Measurements from ENCODE around the gene TBL1X.
A peak's percentile ranks its signal among the peaks of the same experiment; 100 is the strongest.
"Not testable (repeated sequence)": the region's sequence is repeated elsewhere in the genome, so short reads cannot be mapped to it uniquely, and the experiment has no call there.

The TBL1X gene

DNA sequence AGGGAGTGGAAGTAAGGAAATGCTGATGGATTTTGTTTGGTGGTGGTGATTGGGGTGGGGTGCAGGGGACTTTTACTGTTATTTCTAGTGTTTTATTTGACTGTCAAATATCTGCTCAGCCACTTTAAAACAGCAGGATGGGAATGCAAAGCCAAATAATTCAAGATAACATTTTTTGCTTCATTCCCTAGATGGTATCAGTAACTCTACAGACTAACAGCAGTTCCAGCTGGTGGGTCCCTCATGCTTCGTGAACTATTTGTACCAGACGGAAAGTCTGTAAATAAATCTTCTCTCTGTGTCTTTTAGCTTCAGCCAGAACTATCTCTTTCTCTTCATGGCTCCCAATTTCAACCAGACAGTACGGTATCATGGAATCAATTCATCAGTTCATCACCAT is 273.3 kb downstream of the TBL1X start:
- in situ Hi-C loops (cut with MboI; ENCODE audit: low sequenced_read_pairs): no loop called here
- Histone ChIP-seq H3K36me3 (replicated peaks) (no peaks in the 10 kb centered on the region), H3K27me3 (ENCODE audit: low read depth) (no peaks in the 10 kb centered on the region), H3K4me3 (no peak overlapping the region), H3K9me3 (no peaks in the 10 kb centered on the region), H3K4me1 (no peaks in the 10 kb centered on the region)
- no peak for DNase-seq (ENCODE audit: low spot score in 2 of 2)

DNA sequence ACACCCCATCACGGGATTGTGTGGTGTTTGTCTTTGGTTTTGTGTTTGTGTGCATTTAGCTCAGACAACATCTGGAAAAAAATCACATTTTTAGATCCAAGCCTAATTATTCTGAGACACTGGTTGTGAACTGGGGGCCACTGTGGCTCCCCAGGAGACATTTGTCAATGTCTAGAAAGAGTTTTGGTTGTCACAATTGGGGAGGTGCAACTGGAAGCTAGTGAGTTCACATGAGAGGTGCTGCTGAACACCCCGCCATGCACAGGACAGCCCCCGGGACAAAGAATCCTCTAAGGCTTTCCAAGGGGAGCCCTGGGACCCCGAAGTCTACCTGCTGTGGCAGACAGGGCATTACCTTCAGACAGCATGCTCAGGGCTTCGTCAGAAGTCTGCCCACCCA is 274.3 kb downstream of the TBL1X start:
- DNase-seq (ENCODE audit: low spot score in 2 of 2): no peak
- no peaks in the 10 kb centered on the region for H3K4me1 ChIP-seq
- H3K27me3 ChIP-seq (ENCODE audit: low read depth): no peaks in the 10 kb centered on the region
- H3K36me3 ChIP-seq (replicated peaks): no peaks in the 10 kb centered on the region
- no peaks in the 10 kb centered on the region for H3K9me3 ChIP-seq
- in situ Hi-C loops (cut with MboI; ENCODE audit: low sequenced_read_pairs): no loop called here
- H3K4me3 ChIP-seq: no peak overlapping the region

DNA sequence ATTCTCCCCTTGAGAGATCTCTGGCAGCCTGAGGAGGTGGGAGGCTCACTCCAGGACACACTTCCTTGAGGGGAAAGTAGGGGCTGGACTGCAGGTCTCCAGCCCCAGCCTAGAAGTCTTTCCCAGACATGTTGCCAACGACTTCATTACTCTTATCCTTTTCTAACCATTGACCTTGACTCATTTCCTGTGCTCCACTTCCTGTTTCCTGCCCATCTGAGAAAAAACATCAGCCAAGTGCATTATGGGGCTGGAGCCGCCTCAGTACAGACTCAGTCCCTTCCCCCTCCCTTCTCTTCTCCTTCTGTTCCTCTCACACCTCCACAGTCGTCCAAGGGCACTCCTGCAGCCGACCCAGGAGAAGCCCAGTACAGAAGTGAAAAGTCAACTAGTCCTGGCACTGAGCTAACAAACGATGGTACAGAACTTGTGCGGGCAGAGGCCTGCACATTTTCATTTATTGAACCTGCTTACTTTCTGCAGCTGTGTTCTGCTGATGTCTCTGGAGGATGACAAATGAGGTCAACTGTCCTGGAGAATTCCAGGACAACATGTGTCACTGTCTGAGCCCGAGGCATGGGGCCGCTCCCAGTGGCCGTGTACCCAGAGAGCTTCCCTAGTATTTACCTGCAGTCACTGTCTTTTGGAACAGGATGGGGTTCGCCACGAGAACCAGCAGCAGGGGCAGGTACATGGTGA is 280.7 kb downstream of the TBL1X start:
- no peak overlapping the region for H3K4me3 ChIP-seq
- H3K36me3 ChIP-seq (replicated peaks): no peaks in the 10 kb centered on the region
- no peaks in the 10 kb centered on the region for H3K27me3 ChIP-seq (ENCODE audit: low read depth)
- H3K4me1 ChIP-seq: no peaks in the 10 kb centered on the region
- no peaks in the 10 kb centered on the region; the same call in 1 of the 2 replicates for H3K9me3 ChIP-seq
- in situ Hi-C loops (cut with MboI; ENCODE audit: low sequenced_read_pairs): no loop called here
- no peak for DNase-seq (ENCODE audit: low spot score in 2 of 2)

DNA sequence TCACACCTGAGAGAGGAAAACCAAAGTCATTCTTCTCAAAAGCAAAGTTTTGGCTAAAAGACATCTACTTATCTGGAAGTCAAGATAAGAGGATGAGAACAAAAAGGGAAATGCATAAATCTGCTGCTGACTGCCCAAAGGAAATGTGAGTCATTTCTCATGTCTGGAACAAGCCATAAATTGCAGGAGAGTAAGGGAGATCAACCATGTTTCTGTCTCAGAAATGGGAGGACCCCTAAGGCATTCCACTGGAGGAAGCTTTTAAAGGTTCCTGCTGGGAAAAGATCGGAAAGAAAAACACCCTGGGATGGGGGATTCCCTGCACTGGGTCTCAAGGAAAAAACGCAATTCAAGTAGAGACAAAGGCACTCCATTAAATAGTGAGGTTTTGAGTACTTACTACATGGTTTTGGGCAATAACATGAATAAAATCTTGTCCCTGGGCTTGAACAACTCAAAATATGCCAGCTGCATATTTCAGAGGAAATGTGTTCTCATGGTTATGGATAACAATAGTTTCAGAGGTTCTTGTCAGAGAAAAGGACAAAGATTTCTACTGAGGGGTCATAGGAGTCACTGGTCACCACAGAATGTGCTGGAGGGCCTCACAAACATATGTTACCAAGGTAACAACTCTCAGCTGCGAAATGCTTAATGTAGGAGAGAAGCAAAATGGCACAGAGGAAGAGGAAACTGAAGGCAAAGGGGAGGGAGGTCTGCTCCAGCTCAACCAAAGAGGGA is 281.5 kb downstream of the TBL1X start:
- no peak for DNase-seq (ENCODE audit: low spot score in 2 of 2)
- no peaks in the 10 kb centered on the region; the same call in 1 of the 2 replicates for H3K9me3 ChIP-seq
- in situ Hi-C loops (cut with MboI; ENCODE audit: low sequenced_read_pairs): no loop called here
- H3K27me3 ChIP-seq (ENCODE audit: low read depth): no peaks in the 10 kb centered on the region
- no peak overlapping the region for H3K4me3 ChIP-seq
- H3K4me1 ChIP-seq: no peaks in the 10 kb centered on the region
- no peaks in the 10 kb centered on the region for H3K36me3 ChIP-seq (replicated peaks)

DNA sequence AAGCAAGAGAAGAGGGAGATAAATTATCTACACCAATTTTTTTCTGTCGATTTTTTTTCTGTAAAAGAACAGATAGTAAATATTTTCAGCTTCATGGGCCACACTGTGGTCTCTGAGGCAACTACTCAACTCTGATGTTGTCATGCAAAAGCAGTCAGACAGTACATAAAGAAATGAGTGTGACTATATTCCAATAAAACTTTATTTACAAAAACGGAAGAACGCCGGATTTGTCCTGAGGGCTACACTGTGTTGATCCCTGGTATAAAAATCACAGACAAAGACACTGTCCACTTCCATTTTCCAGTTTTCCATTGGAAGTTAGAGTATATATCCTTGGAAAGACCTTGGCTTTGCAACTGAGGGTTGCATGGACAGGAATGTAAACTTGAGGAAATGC is 282.8 kb downstream of the TBL1X start:
- Histone ChIP-seq H3K4me3 (no peak overlapping the region), H3K27me3 (ENCODE audit: low read depth) (no peaks in the 10 kb centered on the region), H3K4me1 (no peaks in the 10 kb centered on the region), H3K9me3 (no peaks in the 10 kb centered on the region; the same call in 1 of the 2 replicates), H3K36me3 (replicated peaks) (no peaks in the 10 kb centered on the region)
- in situ Hi-C loops (cut with MboI; ENCODE audit: low sequenced_read_pairs): no loop called here
- no peak for DNase-seq (ENCODE audit: low spot score in 2 of 2)

DNA sequence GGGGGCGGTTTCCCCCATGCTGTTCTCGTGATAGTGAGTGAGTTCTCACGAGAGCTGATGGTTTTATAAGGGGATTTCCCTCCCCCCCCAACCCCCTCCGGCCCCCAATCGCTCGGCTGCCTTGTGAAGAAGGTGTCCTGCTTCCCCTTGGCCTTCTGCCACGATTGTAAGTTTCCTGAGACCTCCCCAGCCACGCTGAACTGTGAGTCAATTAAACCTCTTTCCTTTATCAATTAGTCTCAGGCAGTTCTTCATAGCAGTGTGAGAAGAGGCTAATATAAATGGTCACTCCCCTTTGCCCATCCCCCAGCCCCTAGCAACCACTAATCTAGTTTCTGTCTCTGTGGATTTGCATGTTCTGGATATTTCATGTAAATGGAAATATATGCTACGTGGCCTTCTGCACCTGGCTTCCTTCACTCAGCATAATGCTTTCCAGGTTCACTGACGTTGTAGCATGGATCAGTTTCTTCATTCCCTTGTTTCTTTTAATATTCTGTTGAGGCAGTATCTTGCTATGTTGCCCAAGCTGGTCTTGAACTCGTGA is 284.4 kb downstream of the TBL1X start:
- no peaks in the 10 kb centered on the region for H3K36me3 ChIP-seq (replicated peaks)
- no peaks in the 10 kb centered on the region; the same call in 1 of the 2 replicates for H3K9me3 ChIP-seq
- H3K27me3 ChIP-seq (ENCODE audit: low read depth): no peaks in the 10 kb centered on the region
- DNase-seq (ENCODE audit: low spot score in 2 of 2): no peak
- no peak overlapping the region for H3K4me3 ChIP-seq
- H3K4me1 ChIP-seq: no peaks in the 10 kb centered on the region
- in situ Hi-C loops (cut with MboI; ENCODE audit: low sequenced_read_pairs): no loop called here

DNA sequence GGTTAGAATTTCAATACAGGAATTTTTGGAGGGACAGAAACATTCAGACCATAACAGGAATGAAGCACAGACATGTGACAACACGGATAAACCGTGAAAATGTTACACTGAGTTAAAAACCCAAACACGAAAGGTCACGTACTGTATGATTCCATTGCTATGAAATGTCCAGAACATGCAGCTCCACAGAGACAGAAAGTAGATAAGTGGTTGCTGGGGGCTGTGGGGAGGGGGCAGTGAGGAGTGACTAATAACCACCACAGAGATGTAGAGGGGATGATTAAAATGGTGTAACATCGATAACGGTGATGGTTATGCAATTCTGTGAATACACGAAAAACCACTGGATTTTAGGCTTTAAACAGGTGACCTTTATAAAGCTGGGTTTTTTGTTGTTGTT is 292.5 kb downstream of the TBL1X start:
- Histone ChIP-seq H3K9me3 (no peaks in the 10 kb centered on the region; the same call in 1 of the 2 replicates), H3K4me3 (no peak overlapping the region)
- in situ Hi-C loops (cut with MboI; ENCODE audit: low sequenced_read_pairs): no loop called here

DNA sequence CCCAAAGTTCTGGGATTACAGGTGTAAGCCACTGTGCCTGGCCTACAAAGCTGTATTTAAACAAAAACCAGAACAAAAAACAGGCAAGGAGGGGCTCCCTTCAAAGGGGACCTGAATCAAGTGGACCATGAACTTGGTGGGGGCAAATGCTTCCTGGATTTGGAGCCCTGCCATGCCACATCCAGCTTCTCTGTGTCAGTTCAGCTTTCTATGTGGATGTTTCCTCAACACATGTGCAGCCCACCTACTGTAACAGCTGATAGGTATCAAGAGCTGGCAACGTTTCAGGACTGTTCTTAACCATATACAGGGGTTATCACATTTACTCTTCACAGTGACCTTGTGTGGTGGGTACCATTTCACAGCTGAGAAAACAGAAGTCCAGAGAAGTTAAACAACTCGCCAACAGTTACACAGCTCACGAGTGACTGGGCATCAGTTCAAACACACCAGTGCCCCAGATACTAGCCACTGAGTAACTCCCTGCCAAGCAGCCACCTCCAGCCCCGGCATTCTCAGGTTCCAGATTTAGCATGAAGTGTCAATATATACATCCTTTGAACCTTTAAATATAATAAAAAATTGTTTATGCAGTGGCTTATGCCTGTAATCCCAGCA is 293.3 kb downstream of the TBL1X start:
- in situ Hi-C loops (cut with MboI; ENCODE audit: low sequenced_read_pairs): no loop called here
- Histone ChIP-seq H3K27me3 (ENCODE audit: low read depth) (no peaks in the 10 kb centered on the region), H3K4me1 (no peaks in the 10 kb centered on the region), H3K36me3 (replicated peaks) (no peaks in the 10 kb centered on the region), H3K4me3 (no peak overlapping the region), H3K9me3 (no peaks in the 10 kb centered on the region; the same call in 1 of the 2 replicates)
- DNase-seq (ENCODE audit: low spot score in 2 of 2): no peak

More for the DNA sequence above, 292.5 kb downstream of the TBL1X start:
- no peak for DNase-seq (ENCODE audit: low spot score in 2 of 2)
- H3K27me3 ChIP-seq (ENCODE audit: low read depth): no peaks in the 10 kb centered on the region
- H3K4me1 ChIP-seq: no peaks in the 10 kb centered on the region
- H3K36me3 ChIP-seq (replicated peaks): no peaks in the 10 kb centered on the region

DNA sequence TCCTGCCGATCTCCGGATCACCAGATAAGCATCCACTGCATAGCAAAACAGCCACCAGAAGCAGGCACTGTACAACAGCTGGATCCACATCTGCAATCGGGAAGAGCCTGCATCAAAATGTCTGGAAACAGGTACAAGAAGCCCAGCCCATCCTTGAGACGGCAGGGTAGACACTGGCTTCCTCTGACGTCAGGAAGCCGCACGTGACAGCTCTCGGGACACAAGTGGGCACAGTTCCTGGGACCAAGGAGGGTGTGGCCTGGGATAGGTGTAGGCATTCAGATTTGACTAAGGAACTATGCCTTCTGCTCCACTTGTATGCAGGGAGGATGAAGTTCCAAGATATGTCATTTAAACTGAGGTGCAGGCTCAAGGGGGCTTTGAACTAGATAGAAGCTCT is 294.5 kb downstream of the TBL1X start:
- DNase-seq (ENCODE audit: low spot score in 2 of 2): no peak
- Histone ChIP-seq H3K4me3 (no peak overlapping the region), H3K4me1 (no peaks in the 10 kb centered on the region), H3K9me3 (no peaks in the 10 kb centered on the region; the same call in 1 of the 2 replicates), H3K36me3 (replicated peaks) (no peaks in the 10 kb centered on the region), H3K27me3 (ENCODE audit: low read depth) (no peaks in the 10 kb centered on the region)
- in situ Hi-C loops (cut with MboI; ENCODE audit: low sequenced_read_pairs): no loop called here

DNA sequence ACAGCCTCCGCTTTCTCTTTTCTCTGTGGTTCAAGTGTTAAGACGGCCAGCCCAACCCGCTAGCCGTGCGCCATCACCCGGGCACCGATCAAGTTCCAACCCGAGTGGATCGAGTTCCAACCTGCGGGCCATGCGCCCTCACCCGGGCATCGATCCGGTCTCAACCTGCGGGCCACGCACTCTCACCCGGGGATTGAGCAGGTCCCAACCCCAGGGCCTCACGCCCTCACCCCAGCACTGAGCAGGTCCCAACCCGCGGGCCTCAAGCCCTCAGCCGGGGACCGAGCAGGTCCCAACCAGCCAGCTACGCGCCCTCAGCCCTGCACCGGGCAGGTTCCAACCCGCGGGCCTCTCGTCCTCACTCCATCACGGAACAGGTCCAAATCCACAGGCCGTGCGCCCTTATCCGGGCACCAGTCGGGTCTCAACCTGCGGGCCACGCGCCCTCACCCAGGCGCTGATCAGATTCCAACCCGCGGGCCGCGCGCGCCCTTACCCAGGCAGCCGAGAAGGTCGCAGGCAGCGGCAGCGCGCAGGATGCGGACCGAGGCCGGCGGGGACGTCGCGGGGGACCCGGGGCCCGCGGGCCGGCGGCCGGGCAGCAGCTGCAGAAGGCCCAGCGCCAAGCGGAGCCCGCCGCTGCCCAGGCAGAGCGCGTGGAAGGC is 300.3 kb downstream of the TBL1X start:
- DNase-seq (ENCODE audit: low spot score in 2 of 2): no peak
- no peak overlapping the region for H3K4me3 ChIP-seq
- in situ Hi-C loops (cut with MboI; ENCODE audit: low sequenced_read_pairs): no loop called here

DNA sequence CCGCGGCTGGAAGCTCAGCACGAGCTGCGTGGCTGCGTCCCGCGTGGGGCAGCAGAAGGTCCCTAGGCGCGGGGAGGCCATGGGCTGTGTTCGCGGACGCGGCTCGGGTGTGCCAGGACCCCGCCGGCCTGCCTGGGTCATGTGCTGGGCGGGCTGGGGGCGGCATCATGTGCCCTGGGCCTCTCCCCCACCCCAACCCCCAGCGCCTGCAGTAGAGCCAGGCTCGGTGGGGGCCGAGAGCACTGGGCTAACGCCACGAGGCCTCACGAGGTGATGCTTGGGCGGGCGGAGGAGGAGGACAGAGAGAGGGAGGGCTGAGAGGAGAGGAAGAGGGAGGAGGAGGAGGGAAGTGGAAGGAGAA is 300.9 kb downstream of the TBL1X start, which contains the start of gene GPR143:
GPR143 (minus strand) TSS at position 111 of the 361 bp plus-strand sequence; CDS start at position 81, 30 bp downstream.
- H3K4me3 ChIP-seq: no peak within 1 kb of the TSS
- in situ Hi-C loops (cut with MboI; ENCODE audit: low sequenced_read_pairs): no loop called here
- no peaks in the 10 kb centered on the region for H3K36me3 ChIP-seq (replicated peaks)
- H3K27me3 ChIP-seq (ENCODE audit: low read depth): no peaks in the 10 kb centered on the region
- H3K9me3 ChIP-seq: no peaks in the 10 kb centered on the region
- no peaks in the 10 kb centered on the region for H3K4me1 ChIP-seq
- no peak for DNase-seq (ENCODE audit: low spot score in 2 of 2)

More for the DNA sequence above, 300.3 kb downstream of the TBL1X start:
- H3K27me3 ChIP-seq (ENCODE audit: low read depth): no peaks in the 10 kb centered on the region
- H3K36me3 ChIP-seq (replicated peaks): no peaks in the 10 kb centered on the region
- no peaks in the 10 kb centered on the region for H3K9me3 ChIP-seq
- no peaks in the 10 kb centered on the region for H3K4me1 ChIP-seq

DNA sequence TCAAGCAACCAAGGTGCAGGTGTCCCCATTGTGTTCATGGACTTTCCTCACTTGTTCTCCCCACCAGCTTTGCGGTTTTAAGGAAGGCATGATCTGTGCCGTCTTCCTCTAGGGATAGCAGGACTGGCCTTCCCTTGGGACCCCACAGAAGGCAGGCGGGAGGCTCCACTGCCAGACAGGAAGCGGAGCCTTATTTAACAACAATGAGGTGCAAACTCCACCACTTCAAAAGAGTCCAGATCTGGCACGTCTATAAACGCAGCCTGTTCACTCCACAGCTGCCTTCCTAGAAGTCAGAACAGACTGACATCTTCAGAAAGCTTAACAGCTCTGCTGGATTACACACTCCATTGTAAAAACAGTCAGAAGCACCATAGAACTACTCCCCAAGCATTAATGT is 302.5 kb downstream of the TBL1X start:
- Histone ChIP-seq H3K27me3 (ENCODE audit: low read depth) (no peaks in the 10 kb centered on the region), H3K4me3 (no peak overlapping the region), H3K36me3 (replicated peaks) (no peaks in the 10 kb centered on the region), H3K4me1 (no peaks in the 10 kb centered on the region), H3K9me3 (no peaks in the 10 kb centered on the region)
- in situ Hi-C loops (cut with MboI; ENCODE audit: low sequenced_read_pairs): no loop called here
- DNase-seq (ENCODE audit: low spot score in 2 of 2): peak in 1 of 2 experiments; percentile 37

DNA sequence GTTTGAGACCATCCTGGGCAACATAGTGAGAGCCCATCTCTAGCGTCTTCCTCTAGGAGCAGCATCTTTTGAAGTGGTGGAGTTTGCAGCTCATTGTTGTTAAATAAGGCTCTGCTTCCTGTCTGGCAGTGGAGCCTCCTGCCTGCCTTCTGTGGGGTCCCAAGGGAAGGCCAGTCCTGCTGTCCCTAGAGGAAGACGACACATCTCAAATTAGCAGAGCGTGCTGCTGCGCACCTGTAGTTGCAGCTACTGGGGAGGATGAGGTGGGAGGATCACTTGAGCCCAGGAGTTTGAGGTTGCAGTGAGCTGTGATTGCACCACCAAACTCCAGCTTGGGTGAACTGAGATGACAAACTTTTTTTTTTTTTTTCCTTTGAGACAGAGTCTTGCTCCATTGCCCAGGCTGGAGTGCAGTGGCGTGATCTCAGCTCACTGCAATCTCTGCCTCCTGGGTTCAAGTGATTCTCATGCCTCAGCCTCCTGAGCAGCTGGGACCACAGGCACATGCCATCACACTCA is 303.5 kb downstream of the TBL1X start:
- in situ Hi-C loops (cut with MboI; ENCODE audit: low sequenced_read_pairs); H3K36me3 ChIP-seq (replicated peaks); H3K9me3 ChIP-seq; H3K4me1 ChIP-seq; H3K27me3 ChIP-seq (ENCODE audit: low read depth); H3K4me3 ChIP-seq; DNase-seq (ENCODE audit: low spot score in 2 of 2): not testable (repeated sequence)

Data from HAP-1 (cell line).